ENCODE data around the gene SORCS2. TPM values are rescaled to one million over a fixed set of nuclear protein-coding genes. Genes with fewer than 3 reads are reported as not detected.

SORCS2 gene
- total RNA-seq, 1 experiment from 2014 or later = 0.15 TPM

DNA sequence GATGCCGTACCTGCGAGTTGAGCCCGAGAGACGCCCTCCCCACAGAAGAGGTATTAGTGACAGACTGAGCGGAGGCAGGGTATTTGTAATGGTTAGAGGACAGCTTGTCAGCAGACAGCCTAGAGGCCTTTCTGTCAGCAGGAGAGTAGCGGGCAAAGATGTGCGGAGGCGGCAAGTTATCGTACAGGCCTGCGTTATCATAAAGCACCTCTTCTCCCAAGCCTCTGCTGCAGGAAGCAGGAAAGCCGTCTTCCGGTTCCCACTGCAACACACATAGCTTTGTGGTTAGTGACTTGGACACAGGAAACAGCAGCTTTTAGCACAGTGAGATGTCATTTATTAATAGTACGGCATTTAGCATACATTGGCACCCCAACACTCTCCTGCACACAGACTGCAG, 589.0 kb downstream of the SORCS2 start:
- ATAC-seq (no peak), DNase-seq (ENCODE audit: low read depth, low spot score) (no peak)
- ChIA-PET POLR2A (no interaction called here), CTCF (no interaction called here)
- peaks cover 19% of the 10 kb centered on the region for H3K4me1 ChIP-seq (ENCODE audit: control insufficient read depth, insufficient read depth, low read length)
- TF ChIP-seq, protein P1, sequence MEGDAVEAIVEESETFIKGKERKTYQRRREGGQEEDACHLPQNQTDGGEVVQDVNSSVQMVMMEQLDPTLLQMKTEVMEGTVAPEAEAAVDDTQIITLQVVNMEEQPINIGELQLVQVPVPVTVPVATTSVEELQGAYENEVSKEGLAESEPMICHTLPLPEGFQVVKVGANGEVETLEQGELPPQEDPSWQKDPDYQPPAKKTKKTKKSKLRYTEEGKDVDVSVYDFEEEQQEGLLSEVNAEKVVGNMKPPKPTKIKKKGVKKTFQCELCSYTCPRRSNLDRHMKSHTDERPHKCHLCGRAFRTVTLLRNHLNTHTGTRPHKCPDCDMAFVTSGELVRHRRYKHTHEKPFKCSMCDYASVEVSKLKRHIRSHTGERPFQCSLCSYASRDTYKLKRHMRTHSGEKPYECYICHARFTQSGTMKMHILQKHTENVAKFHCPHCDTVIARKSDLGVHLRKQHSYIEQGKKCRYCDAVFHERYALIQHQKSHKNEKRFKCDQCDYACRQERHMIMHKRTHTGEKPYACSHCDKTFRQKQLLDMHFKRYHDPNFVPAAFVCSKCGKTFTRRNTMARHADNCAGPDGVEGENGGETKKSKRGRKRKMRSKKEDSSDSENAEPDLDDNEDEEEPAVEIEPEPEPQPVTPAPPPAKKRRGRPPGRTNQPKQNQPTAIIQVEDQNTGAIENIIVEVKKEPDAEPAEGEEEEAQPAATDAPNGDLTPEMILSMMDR (IDR thresholded peaks at IDR 0.05) = no peak
- TF ChIP-seq TCF7L2 (IDR thresholded peaks at IDR 0.05; ENCODE audit: low read depth, low read length) = no peak
- TF ChIP-seq SIN3A (IDR thresholded peaks at IDR 0.05; ENCODE audit: borderline replicate concordance, insufficient read depth, low read depth, low read length) = no peak
- TF ChIP-seq POLR2AphosphoS5 (IDR thresholded peaks at IDR 0.05; ENCODE audit: low read depth, low read length) = no peak; the same call in 1 of the 2 replicates
- TF ChIP-seq, protein P2, sequence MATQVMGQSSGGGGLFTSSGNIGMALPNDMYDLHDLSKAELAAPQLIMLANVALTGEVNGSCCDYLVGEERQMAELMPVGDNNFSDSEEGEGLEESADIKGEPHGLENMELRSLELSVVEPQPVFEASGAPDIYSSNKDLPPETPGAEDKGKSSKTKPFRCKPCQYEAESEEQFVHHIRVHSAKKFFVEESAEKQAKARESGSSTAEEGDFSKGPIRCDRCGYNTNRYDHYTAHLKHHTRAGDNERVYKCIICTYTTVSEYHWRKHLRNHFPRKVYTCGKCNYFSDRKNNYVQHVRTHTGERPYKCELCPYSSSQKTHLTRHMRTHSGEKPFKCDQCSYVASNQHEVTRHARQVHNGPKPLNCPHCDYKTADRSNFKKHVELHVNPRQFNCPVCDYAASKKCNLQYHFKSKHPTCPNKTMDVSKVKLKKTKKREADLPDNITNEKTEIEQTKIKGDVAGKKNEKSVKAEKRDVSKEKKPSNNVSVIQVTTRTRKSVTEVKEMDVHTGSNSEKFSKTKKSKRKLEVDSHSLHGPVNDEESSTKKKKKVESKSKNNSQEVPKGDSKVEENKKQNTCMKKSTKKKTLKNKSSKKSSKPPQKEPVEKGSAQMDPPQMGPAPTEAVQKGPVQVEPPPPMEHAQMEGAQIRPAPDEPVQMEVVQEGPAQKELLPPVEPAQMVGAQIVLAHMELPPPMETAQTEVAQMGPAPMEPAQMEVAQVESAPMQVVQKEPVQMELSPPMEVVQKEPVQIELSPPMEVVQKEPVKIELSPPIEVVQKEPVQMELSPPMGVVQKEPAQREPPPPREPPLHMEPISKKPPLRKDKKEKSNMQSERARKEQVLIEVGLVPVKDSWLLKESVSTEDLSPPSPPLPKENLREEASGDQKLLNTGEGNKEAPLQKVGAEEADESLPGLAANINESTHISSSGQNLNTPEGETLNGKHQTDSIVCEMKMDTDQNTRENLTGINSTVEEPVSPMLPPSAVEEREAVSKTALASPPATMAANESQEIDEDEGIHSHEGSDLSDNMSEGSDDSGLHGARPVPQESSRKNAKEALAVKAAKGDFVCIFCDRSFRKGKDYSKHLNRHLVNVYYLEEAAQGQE (IDR thresholded peaks at IDR 0.05; ENCODE audit: insufficient read depth in 1 of 2, low read depth in 2 of 2, low read length in 1 of 2) = no peak
- H3K4me3 ChIP-seq (ENCODE audit: low read depth in 2 of 2, low read length in 2 of 2) = no peak overlapping the region
- intact Hi-C loops (cut with micrococcal nuclease; ENCODE audit: unreplicated experiment) (no loop called here), in situ Hi-C loops (cut with HindIII; ENCODE audit: low pct_unique_long_range_greater_than_20kb, low sequenced_read_pairs) (no loop called here)
- H3K27me3 ChIP-seq (ENCODE audit: control insufficient read depth, insufficient read depth, low read length) = no peaks in the 10 kb centered on the region
- no peaks in the 10 kb centered on the region for H3K9me3 ChIP-seq (ENCODE audit: control insufficient read depth, insufficient read depth, low read depth, low read length)
- H3K27ac ChIP-seq (ENCODE audit: low read length) = no peak overlapping the region
- no TSS peak for BruUV-seq (replicated peaks)
- H3K36me3 ChIP-seq (ENCODE audit: control insufficient read depth, insufficient read depth, low read length) = peaks cover 20% of the 10 kb centered on the region

DNA sequence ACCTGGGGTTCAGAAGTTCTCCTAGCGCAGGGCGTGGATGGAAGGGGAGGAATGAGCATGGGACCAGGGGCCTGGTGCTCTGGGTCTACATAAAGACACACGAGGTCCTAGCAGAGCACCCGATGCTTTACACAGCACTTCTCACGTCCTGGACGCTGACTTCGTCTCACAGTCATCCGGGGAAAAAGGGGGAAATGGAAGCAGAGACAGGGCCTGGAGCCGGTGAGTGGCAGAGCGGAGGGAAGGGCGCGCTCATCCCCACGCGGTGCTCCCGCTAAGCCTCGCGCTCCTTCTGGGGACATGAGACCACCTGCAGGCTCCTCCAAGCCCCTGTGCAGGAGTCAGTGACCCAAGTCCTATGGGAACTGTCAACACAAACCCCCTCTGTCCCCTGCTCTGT, 589.7 kb downstream of the SORCS2 start:
- no peak for ATAC-seq
- Histone ChIP-seq H3K4me1 (ENCODE audit: control insufficient read depth, insufficient read depth, low read length) (peaks cover 13% of the 10 kb centered on the region), H3K36me3 (ENCODE audit: control insufficient read depth, insufficient read depth, low read length) (peaks cover 23% of the 10 kb centered on the region), H3K4me3 (ENCODE audit: low read depth in 2 of 2, low read length in 2 of 2) (no peak overlapping the region), H3K9me3 (ENCODE audit: control insufficient read depth, insufficient read depth, low read depth, low read length) (no peaks in the 10 kb centered on the region), H3K27ac (ENCODE audit: low read length) (no peak overlapping the region; the same call in 1 of the 2 replicates), H3K27me3 (ENCODE audit: control insufficient read depth, insufficient read depth, low read length) (no peaks in the 10 kb centered on the region)
- in situ Hi-C loops (cut with HindIII; ENCODE audit: low pct_unique_long_range_greater_than_20kb, low sequenced_read_pairs) (no loop called here), intact Hi-C loops (cut with micrococcal nuclease; ENCODE audit: unreplicated experiment) (no loop called here)
- no peak for TF ChIP-seq TCF7L2 (IDR thresholded peaks at IDR 0.05; ENCODE audit: low read depth, low read length)
- no peak for TF ChIP-seq SIN3A (IDR thresholded peaks at IDR 0.05; ENCODE audit: borderline replicate concordance, insufficient read depth, low read depth, low read length)
- TF ChIP-seq POLR2AphosphoS5 (IDR thresholded peaks at IDR 0.05; ENCODE audit: low read depth, low read length) = no peak
- TF ChIP-seq, protein P1 (IDR thresholded peaks at IDR 0.05) = no peak
- TF ChIP-seq, protein P2 (IDR thresholded peaks at IDR 0.05; ENCODE audit: insufficient read depth in 1 of 2, low read depth in 2 of 2, low read length in 1 of 2) = no peak
- ChIA-PET CTCF (no interaction called here), POLR2A (no interaction called here)
- no TSS peak for BruUV-seq (replicated peaks)
- no peak for DNase-seq (ENCODE audit: low read depth, low spot score)

Measured in Panc1 (cell line).